ENCODE measurements around the gene SMO. TPM values are rescaled to one million over a fixed set of nuclear protein-coding genes. Genes with fewer than 3 reads are reported as not detected.

The SMO gene
- total and polyA plus RNA-seq, 12 donors: 1.7 to 8.3 (median 4.9) TPM

DNA sequence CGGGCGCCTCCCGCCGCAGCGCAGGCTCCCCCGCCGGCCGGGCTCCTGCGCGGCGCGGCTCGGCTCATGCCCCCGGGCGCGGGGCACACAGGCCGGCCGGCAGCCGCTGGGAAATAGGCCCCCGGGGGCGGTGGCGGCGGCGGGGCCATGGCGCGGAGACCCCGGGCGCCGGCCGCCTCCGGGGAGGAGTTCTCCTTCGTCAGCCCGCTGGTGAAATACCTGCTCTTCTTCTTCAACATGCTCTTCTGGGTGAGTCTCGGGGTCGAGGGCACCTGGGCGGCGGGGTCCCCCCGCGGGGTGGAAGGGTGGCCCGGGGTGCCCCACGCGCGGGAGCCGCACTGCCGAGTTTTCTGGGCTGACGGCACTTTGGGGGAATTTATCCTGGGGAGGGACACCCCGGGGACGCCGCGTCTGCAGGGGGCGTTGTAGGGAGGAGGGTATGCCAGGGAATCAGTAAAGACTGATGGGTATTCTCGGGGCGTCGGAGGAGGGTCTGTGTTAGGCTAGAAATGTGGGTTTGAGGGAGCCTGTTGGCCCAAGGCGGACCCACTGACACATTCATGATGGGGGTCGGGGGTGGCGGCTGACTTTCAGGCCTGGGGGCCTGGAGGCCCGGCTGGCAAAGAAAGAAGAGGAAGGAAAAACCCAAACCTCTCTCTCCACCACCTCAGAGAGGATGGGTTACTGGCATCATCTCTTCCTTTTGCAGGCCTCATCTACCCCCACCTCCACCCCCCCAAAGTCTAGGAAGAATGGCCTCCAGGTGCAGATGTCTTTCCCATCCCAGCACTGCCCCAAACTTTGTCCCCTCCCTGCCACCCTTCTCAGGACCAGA lies 43.4 kb upstream of the SMO start:
- DNase-seq (no peak), ATAC-seq (no peak)
- no peaks in the 10 kb centered on the region for H3K36me3 ChIP-seq
- H3K9me3 ChIP-seq: no peaks in the 10 kb centered on the region
- 9 to 10% methylated on average over 53 to 58 of the region's 58 CpGs for WGBS, 2 donors
- intact Hi-C loops (cut with DNase I): no loop called here
- H3K4me3 ChIP-seq: peak overlapping the region; percentile 38 to 67 (median 60)
- TF ChIP-seq, protein P1, sequence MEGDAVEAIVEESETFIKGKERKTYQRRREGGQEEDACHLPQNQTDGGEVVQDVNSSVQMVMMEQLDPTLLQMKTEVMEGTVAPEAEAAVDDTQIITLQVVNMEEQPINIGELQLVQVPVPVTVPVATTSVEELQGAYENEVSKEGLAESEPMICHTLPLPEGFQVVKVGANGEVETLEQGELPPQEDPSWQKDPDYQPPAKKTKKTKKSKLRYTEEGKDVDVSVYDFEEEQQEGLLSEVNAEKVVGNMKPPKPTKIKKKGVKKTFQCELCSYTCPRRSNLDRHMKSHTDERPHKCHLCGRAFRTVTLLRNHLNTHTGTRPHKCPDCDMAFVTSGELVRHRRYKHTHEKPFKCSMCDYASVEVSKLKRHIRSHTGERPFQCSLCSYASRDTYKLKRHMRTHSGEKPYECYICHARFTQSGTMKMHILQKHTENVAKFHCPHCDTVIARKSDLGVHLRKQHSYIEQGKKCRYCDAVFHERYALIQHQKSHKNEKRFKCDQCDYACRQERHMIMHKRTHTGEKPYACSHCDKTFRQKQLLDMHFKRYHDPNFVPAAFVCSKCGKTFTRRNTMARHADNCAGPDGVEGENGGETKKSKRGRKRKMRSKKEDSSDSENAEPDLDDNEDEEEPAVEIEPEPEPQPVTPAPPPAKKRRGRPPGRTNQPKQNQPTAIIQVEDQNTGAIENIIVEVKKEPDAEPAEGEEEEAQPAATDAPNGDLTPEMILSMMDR (IDR thresholded peaks at IDR 0.05): peak in 4 of 9 donors; percentile 24 to 34 (median 32)
- H3K27ac ChIP-seq: peak overlapping the region in 1 of 10 donors; percentile 58
- peaks cover 0 to 48% (median 24%) of the 10 kb centered on the region in 7 donors for H3K27me3 ChIP-seq
- peaks cover 0 to 52% (median 12%) of the 10 kb centered on the region in 9 donors for H3K4me1 ChIP-seq

DNA sequence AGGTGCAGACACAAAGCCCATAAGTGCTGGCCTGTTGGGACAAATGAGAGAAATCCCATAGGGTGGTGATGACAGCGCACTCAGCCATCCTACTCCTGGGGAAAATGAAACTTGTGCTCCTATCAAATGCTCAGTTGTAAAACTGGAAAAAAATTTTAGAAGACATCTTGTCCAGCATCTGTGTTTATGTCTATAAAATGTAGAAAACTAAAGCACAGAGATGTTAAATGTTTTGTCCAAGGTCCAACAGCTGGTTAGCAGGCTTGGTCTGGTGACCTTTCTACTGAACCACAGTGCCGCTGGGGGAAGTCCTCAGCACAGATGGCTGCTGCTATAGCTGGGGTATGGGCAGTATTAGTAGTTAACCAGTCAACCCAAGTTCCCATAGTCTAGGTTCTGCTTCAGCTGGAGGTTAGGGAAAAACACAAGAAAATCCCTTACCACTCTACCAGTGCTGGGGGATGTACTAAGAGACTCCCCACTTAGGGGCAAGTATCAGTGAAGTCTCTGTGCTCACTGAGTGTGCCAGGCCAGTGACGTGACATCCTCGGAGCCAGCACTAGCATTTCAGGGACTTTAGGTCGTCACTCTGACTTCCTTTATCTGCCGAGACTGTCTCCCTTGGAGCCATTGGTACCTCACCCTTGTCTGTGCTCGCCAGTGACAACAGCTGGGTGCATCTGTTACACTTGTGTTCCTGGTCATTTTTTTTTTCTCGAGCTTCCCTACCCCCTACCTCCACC lies 42.0 kb upstream of the SMO start:
- Histone ChIP-seq H3K4me3 (no peak overlapping the region), H3K36me3 (no peaks in the 10 kb centered on the region), H3K4me1 (peaks cover 0 to 58% (median 19%) of the 10 kb centered on the region in 9 donors), H3K27ac (peak overlapping the region in 1 of 10 donors; percentile 37), H3K27me3 (peaks cover 0 to 48% (median 24%) of the 10 kb centered on the region in 7 donors), H3K9me3 (no peaks in the 10 kb centered on the region)
- no peak for DNase-seq
- WGBS, 2 donors: 48 to 66% methylated on average over 8 of the region's 8 CpGs
- intact Hi-C loops (cut with DNase I): no loop called here
- ATAC-seq: peak in 7 of 8 donors; percentile 8 to 51 (median 31)
- TF ChIP-seq, protein P1 (IDR thresholded peaks at IDR 0.05): no peak

DNA sequence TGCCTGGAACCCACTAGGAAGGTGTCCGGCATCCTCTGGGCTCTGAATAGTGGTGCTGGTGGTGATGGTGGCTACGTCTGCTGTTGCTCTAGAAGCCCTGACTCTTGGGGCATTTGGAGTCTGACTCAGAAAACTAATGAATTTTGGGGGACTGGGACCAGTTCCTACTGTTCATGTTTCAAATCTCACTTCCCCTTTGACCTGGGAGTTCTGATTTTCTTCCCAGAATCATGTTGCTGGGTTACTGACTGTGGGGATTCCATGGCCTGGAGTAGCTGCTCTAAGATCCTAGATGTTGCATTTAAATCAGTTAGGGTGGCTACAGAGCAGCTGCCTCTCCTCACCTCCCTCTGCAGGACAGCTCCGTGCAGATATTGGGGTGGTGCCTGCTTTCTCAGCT lies 40.7 kb upstream of the SMO start:
- TF ChIP-seq, protein P1 (IDR thresholded peaks at IDR 0.05): no peak
- Histone ChIP-seq H3K36me3 (no peaks in the 10 kb centered on the region), H3K9me3 (no peaks in the 10 kb centered on the region), H3K4me3 (no peak overlapping the region), H3K27me3 (peaks cover 0 to 38% (median 13%) of the 10 kb centered on the region in 7 donors), H3K4me1 (peaks cover 0 to 58% (median 19%) of the 10 kb centered on the region in 9 donors), H3K27ac (no peak overlapping the region)
- whole genome bisulfite sequencing, 2 donors: 59 to 70% methylated on average over 3 of the region's 3 CpGs
- ATAC-seq: peak in 1 of 8 donors; percentile 21
- no peak for DNase-seq
- intact Hi-C loops (cut with DNase I): no loop called here

DNA sequence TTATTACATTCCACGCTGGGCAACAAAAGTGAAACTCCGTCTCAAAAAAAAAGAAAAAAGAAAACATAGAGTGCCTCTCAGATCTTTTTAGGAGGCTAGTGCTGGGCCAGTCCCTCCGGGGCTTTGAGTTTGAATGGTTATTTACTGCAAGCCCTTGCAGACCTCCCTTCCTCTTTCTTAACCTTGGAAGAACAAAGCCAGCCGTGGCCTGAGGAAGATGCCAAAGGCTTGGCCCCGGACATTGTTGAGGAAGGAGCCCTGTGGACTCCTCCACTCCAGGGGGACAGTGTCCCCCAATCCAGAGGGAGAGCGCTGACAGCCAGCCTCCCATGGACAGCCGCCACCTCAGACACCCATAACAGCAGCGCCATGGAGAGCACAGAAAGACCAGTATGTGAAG lies 38.9 kb upstream of the SMO start:
- Histone ChIP-seq H3K27me3 (peaks cover 0 to 21% (median 0%) of the 10 kb centered on the region in 7 donors), H3K4me1 (peaks cover 0 to 52% (median 11%) of the 10 kb centered on the region in 9 donors), H3K36me3 (no peaks in the 10 kb centered on the region), H3K27ac (peak overlapping the region in 2 of 10 donors; percentile 2 to 35), H3K4me3 (no peak overlapping the region), H3K9me3 (no peaks in the 10 kb centered on the region)
- TF ChIP-seq, protein P1 (IDR thresholded peaks at IDR 0.05): no peak
- ATAC-seq (peak in 2 of 8 donors; percentile 10 to 29), DNase-seq (no peak)
- WGBS, 2 donors: 65 to 70% methylated on average over 8 of the region's 8 CpGs
- intact Hi-C loops (cut with DNase I): no loop called here

Data from heart right ventricle (tissue), 16 donors.